Measurements from ENCODE around the gene IL1B. TPM values are rescaled to one million over a fixed set of nuclear protein-coding genes. Genes with fewer than 3 reads are reported as not detected.

The IL1B gene
- total and polyA plus RNA-seq, 2 of the 8 experiments (the other 6 are each of a cell fraction or from before 2014, with no cell fraction given), result not detected

GRCh38 chr2:112835061-112835501, 1.5 kb downstream of the IL1B start (continued):
- TF ChIP-seq HDAC2 (IDR thresholded peaks at IDR 0.05; ENCODE audit: borderline replicate concordance in 1 of 2, low read depth in 2 of 2, low read length in 2 of 2), result no peak
- no peak for TF ChIP-seq SIN3A (conservative IDR thresholded peaks at IDR 0.05 in 1 of 2, IDR thresholded peaks at IDR 0.05 in 1 of 2; ENCODE audit: low read depth in 1 of 2, low read length in 2 of 2)
- TF ChIP-seq EP300 (IDR thresholded peaks at IDR 0.05; ENCODE audit: borderline replicate concordance in 1 of 2, low read depth in 2 of 2, low read length in 2 of 2), result no peak

Data from H1 (cell line).